Hepatocyte (in vitro differentiated cells): ENCODE measurements around the gene FSTL1. TPM values are rescaled to one million over a fixed set of nuclear protein-coding genes. Genes with fewer than 3 reads are reported as not detected.

Experiments used
- DNase-seq: peaks from one replicate; pipeline ENCODE4 v3.0.0-alpha.2; 2016; ENCODE audit warnings: low spot score
- H2AFZ ChIP-seq: fragments of 200-600 bp; sonication (generic); 2 replicates; pipeline ENCODE4 v1.6.0; 2016; ENCODE audit warnings: antibody characterized with exemption, mild to moderate bottlenecking
- H3K27ac ChIP-seq: fragments of 200-600 bp; sonication (generic); 2 replicates; pipeline ENCODE4 v1.5.1; 2016; ENCODE audit warnings: mild to moderate bottlenecking
- H3K27me3 ChIP-seq: fragments of 200-600 bp; sonication (generic); 2 replicates; pipeline ENCODE4 v1.6.1; 2016
- H3K36me3 ChIP-seq: fragments of 200-600 bp; sonication (generic); replicated peaks from 2 replicates; pipeline ENCODE4 v1.5.1; 2016; ENCODE audit warnings: low read depth; ENCODE audit not compliant: insufficient read depth
- H3K4me1 ChIP-seq: fragments of 200-600 bp; sonication (generic); 2 replicates; pipeline ENCODE4 v1.5.1; 2016; ENCODE audit warnings: mild to moderate bottlenecking, moderate library complexity; ENCODE audit not compliant: insufficient read depth
- H3K4me2 ChIP-seq: fragments of 200-600 bp; sonication (generic); 2 replicates; pipeline ENCODE4 v1.6.0; 2016
- H3K4me3 ChIP-seq: fragments of 200-600 bp; sonication (generic); 2 replicates; pipeline ENCODE4 v1.5.1; 2016; ENCODE audit warnings: mild to moderate bottlenecking
- H3K79me2 ChIP-seq: fragments of 200-600 bp; sonication (generic); 2 replicates; pipeline ENCODE4 v1.6.0; 2017; ENCODE audit warnings: mild to moderate bottlenecking
- H3K9me2 ChIP-seq: fragments of 200-600 bp; sonication (generic); replicated peaks from 2 replicates; pipeline ENCODE4 v1.6.0; 2017; ENCODE audit warnings: mild to moderate bottlenecking; ENCODE audit not compliant: insufficient read depth
- H3K9me3 ChIP-seq: fragments of 200-600 bp; sonication (generic); 2 replicates; pipeline ENCODE4 v1.5.1; 2016; ENCODE audit warnings: low read depth, mild to moderate bottlenecking
- H4K20me1 ChIP-seq: fragments of 200-600 bp; sonication (generic); 2 replicates; pipeline ENCODE4 v1.6.0; 2016; ENCODE audit warnings: mild to moderate bottlenecking; ENCODE audit not compliant: insufficient read depth, poor library complexity, severe bottlenecking
- EZH2 ChIP-seq: fragments of 200-600 bp; sonication (generic); IDR thresholded peaks from 2 replicates; pipeline ENCODE4 v1.6.1; 2016; ENCODE audit warnings: antibody characterized with exemption, mild to moderate bottlenecking, borderline replicate concordance
- EZH2phosphoT487 ChIP-seq: fragments of 200-600 bp; sonication (generic); IDR thresholded peaks from one replicate; pipeline ENCODE4 v1.6.1; 2018; ENCODE audit warnings: antibody characterized with exemption, mild to moderate bottlenecking, low read depth, moderate library complexity; ENCODE audit not compliant: unreplicated experiment, severe bottlenecking
- whole genome bisulfite sequencing: methylation state at CpG from one replicate; pipeline ENCODE4 v1.1.6; 2016; ENCODE audit warnings: low lambda C conversion rate; ENCODE audit errors: missing lambda C conversion rate; 5-methylcytosine and 5-hydroxymethylcytosine counted together
- polyA plus RNA-seq: library from polyadenylated mRNA; unstranded; fragments of >200 nt; fragmentation: Nextera tagmentation; extraction: Ambion mirVana; gene quantifications from 2 replicates; pipeline ENCODE4 v1.2.1, GENCODE V29; 2016
- total RNA-seq: library from RNA; depleted of rRNA; stranded (reverse); fragments of >200 nt; gene quantifications from 2 replicates; pipeline ENCODE4 v1.2.3, GENCODE V29; 2014
- TF ChIP-seq, protein P1 (sequence below): fragments of 200-600 bp; sonication (generic); IDR thresholded peaks from 2 replicates; pipeline ENCODE4 v1.5.1; 2016; ENCODE audit warnings: antibody characterized with exemption, mild to moderate bottlenecking; ENCODE audit not compliant: poor library complexity

Gene FSTL1
- total and polyA plus RNA-seq, 2 experiments from 2014 or later, result 195 to 390 TPM

DNA sequence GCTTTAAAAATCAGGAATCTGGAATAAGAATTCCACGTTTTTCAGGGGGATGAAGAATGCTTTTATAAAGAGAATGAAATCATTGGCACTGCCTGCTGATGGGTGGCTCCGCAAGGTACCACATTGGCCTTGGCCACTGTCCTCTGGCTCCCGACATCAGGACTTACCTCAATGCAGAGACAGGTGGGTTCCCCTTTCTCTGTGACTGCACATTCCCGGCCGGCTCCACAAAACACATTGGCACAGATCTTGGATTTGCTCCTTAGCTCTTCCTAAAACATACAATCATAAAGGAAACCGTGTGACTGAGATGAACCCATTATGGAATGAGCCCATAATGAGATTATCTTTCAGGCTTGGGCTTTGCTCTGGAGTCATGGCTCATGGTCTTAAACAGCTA, 35.0 kb downstream of the FSTL1 start:
- H3K27me3 ChIP-seq, result no peaks in the 10 kb centered on the region
- DNase-seq, result no peak
- no peaks in the 10 kb centered on the region for H3K9me3 ChIP-seq
- no peak overlapping the region for H3K4me2 ChIP-seq
- no peaks in the 10 kb centered on the region for H3K36me3 ChIP-seq
- peaks cover 12% of the 10 kb centered on the region for H3K4me1 ChIP-seq
- no peak overlapping the region for H3K27ac ChIP-seq
- no peaks in the 10 kb centered on the region for H4K20me1 ChIP-seq
- no peak overlapping the region for H3K4me3 ChIP-seq
- no peaks in the 10 kb centered on the region for H3K9me2 ChIP-seq
- no peak overlapping the region for H2AFZ ChIP-seq
- peaks cover 5% of the 10 kb centered on the region for H3K79me2 ChIP-seq
- TF ChIP-seq, protein P1, sequence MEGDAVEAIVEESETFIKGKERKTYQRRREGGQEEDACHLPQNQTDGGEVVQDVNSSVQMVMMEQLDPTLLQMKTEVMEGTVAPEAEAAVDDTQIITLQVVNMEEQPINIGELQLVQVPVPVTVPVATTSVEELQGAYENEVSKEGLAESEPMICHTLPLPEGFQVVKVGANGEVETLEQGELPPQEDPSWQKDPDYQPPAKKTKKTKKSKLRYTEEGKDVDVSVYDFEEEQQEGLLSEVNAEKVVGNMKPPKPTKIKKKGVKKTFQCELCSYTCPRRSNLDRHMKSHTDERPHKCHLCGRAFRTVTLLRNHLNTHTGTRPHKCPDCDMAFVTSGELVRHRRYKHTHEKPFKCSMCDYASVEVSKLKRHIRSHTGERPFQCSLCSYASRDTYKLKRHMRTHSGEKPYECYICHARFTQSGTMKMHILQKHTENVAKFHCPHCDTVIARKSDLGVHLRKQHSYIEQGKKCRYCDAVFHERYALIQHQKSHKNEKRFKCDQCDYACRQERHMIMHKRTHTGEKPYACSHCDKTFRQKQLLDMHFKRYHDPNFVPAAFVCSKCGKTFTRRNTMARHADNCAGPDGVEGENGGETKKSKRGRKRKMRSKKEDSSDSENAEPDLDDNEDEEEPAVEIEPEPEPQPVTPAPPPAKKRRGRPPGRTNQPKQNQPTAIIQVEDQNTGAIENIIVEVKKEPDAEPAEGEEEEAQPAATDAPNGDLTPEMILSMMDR, result no peak
- TF ChIP-seq EZH2phosphoT487 (no peak), EZH2 (no peak)
- 94% methylated on average over 6 of the region's 6 CpGs for WGBS

DNA sequence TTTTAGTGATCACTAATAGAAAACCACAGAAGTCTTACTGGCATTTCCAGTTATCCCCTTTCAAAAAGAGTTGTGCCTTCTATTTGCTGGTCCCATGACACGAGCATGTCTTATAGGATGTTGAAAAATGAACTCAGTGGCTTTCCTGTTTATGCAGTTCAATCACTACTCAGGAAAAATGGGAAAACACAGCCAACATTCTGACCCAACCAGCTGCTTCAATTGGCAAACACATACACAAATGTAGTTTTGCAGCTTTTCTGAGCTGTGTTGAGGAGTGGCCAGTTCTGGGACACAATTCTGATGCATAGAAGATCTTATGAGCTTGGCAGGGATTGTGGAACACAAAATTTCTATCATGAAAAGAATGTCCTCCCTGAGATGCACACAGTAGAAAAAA, 40.3 kb downstream of the FSTL1 start:
- Histone ChIP-seq H3K36me3 (no peaks in the 10 kb centered on the region), H2AFZ (no peak overlapping the region)
- WGBS, result 87% methylated on average over 1 of the region's 1 CpG

DNA sequence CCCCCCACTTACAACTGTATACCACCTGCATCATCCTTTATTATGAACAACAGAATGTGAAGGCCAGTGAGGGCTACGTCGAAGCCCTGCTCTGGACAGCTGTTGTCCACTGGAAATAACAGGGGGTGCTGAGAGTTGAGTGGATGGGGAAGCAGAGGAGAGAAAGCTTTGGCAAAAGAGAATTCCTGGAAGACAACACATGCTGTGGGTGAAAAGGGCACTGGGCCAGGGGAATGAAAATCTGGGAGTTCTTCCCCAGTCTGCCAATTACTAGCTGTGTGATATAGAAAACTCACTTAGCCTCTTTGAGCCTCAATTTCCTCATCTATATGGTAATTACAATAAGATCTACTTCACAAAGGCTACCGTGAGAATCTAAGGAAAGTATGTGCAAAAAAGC, 40.7 kb downstream of the FSTL1 start:
- WGBS, result 96% methylated on average over 3 of the region's 3 CpGs
- no peaks in the 10 kb centered on the region for H3K36me3 ChIP-seq

More for the DNA sequence above, 40.3 kb downstream of the FSTL1 start:
- H3K27me3 ChIP-seq, result no peaks in the 10 kb centered on the region
- no peaks in the 10 kb centered on the region for H3K79me2 ChIP-seq
- TF ChIP-seq, protein P1, result no peak
- TF ChIP-seq EZH2phosphoT487 (no peak), EZH2 (no peak)
- no peak for DNase-seq
- no peaks in the 10 kb centered on the region for H3K9me2 ChIP-seq
- no peaks in the 10 kb centered on the region for H3K9me3 ChIP-seq
- no peaks in the 10 kb centered on the region for H4K20me1 ChIP-seq
- H3K4me1 ChIP-seq, result no peaks in the 10 kb centered on the region
- H3K4me2 ChIP-seq, result no peak overlapping the region
- H3K4me3 ChIP-seq, result no peak overlapping the region
- no peak overlapping the region for H3K27ac ChIP-seq

More for the DNA sequence above, 40.7 kb downstream of the FSTL1 start:
- no peak overlapping the region for H3K27ac ChIP-seq
- no peaks in the 10 kb centered on the region for H3K9me2 ChIP-seq
- H2AFZ ChIP-seq, result no peak overlapping the region
- no peak overlapping the region for H3K4me2 ChIP-seq
- TF ChIP-seq, protein P1, result no peak
- no peak for TF ChIP-seq EZH2
- TF ChIP-seq EZH2phosphoT487, result no peak
- DNase-seq, result no peak
- H4K20me1 ChIP-seq, result no peaks in the 10 kb centered on the region
- no peaks in the 10 kb centered on the region for H3K4me1 ChIP-seq
- H3K27me3 ChIP-seq, result no peaks in the 10 kb centered on the region
- H3K9me3 ChIP-seq, result no peaks in the 10 kb centered on the region
- H3K79me2 ChIP-seq, result no peaks in the 10 kb centered on the region
- no peak overlapping the region for H3K4me3 ChIP-seq
